ENCODE data around the gene SPIRE1. TPM values are rescaled to one million over a fixed set of nuclear protein-coding genes. Genes with fewer than 3 reads are reported as not detected.
A peak's percentile ranks its signal among the peaks of the same experiment; 100 is the strongest.
"Not testable (repeated sequence)": the region's sequence is repeated elsewhere in the genome, so short reads cannot be mapped to it uniquely, and the experiment has no call there.

SPIRE1 gene
- total RNA-seq, 1 donor from 2014 or later: 43.7 TPM

DNA sequence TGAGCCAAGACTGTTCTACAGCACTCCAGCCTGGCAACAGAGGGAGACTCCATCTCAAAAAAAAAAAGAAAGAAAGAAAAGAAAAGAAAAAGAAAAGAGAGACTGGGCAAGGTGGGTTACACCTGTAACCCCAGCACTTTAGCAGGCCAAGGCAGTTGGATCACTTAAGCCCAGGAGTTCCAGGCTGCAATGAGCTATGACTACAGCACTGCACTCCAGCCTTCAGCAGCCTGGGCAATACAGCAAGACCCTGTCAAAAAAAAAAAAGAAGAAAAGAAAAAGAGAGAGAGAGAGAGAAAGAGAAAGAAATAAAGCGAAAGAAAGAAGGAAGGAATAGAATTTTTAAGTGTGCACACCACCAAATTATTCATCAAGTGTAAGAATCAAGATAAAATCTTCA is 2.9 kb downstream of the SPIRE1 start:
- no peak for DNase-seq (ENCODE audit: missing footprints)
- intact Hi-C loops (cut with DNase I): loop anchor here (5.0 to 10.0 kb wide), 4 partner anchors 58 to 380 kb away; partner anchors contain the start of gene PRELID3A
- no peak for ATAC-seq

GRCh38 chr18:12652861-12653401 is 5.0 kb downstream of the SPIRE1 start:
- DNase-seq (ENCODE audit: missing footprints) (no peak), ATAC-seq (no peak)
- intact Hi-C loops (cut with DNase I): loop anchor here (10.0 kb wide), 1 partner anchor 378 kb away; no protein-coding TSS in a partner anchor

DNA sequence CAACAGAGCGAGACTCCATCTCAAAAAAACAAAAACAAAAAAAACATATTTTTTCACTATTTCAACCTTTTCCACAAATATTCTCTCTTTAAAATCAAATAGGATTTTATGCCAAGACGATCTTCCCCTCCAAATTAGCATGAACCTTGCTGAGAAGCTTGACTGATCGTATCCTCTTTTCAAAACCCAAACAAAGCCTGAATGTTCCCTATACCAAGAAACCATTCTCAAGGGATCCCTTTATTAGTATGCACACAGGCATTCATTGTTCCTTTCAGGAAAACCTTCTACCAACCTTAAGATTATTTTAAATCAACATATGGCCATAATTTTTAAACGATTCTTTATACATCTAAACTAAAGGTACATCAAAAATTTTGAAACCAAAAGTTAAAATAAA is 6.3 kb downstream of the SPIRE1 start:
- no peak for DNase-seq (ENCODE audit: missing footprints)
- intact Hi-C loops (cut with DNase I): loop anchor here (10.0 kb wide), 1 partner anchor 377 kb away; no protein-coding TSS in a partner anchor
- ATAC-seq: no peak

DNA sequence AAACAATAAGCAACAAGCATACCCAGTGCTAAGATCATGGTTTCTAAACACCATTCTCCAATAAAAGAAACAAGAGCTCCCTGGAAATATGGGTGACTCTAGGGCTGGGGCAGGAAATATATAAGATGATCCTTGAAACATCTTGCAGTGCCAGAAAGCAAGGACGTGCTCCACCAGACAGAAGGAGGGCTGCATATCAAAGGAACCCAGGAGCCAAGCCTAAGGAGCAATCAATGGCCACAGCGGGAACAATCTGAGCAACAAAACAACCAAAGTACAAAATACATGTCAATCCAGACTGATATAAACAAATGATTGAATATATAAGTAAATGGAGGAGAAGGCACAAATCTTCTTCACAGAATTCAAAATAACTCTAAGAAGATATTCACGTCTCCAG is 10.1 kb downstream of the SPIRE1 start:
- DNase-seq (ENCODE audit: missing footprints) (no peak), ATAC-seq (no peak)
- intact Hi-C loops (cut with DNase I): no loop called here

DNA sequence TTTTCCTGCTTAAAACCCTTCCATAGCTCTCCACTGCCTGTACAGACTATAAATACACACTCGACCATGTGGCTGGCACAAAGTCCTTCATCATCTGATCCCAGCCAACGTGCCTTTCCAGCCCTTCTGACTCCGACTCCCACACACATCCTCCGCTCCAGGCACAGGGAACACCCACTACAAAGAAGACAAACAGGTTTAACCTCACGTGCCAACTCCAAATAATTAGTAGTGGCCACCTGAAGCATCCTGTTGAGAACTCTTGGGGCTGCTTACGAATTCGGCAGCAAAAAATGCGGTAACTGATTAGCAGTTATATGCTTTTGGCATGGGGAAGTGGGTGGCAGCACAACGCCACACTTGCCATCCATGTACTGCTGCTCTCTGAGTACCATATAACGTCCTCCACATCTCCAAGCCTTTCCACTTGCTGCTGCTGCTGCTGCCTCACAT is 12.1 kb downstream of the SPIRE1 start:
- DNase-seq (ENCODE audit: missing footprints) (no peak), ATAC-seq (peak; percentile 92)
- intact Hi-C loops (cut with DNase I): no loop called here

GRCh38 chr18:12645254-12645653 is 12.7 kb downstream of the SPIRE1 start:
- ATAC-seq (peak; percentile 2), DNase-seq (ENCODE audit: missing footprints) (no peak)
- intact Hi-C loops (cut with DNase I): no loop called here

DNA sequence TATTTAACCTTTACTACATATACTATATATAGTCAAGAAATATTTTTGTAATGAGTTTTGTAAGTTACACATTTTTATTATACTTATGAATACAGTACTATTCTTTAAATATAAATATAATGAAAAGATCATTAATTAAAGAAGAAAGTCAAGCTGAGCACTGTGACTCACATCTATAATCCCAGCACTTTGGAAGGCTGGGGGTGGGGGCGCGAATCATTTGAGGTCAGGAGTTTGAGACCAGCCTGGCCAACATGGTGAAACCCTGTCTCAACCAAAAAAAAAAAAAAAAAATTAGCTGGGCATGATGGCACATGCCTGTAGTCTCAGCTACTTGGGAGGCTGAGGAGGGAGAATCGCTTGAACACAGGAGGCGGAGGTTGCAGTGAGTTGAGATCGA is 14.2 kb downstream of the SPIRE1 start:
- DNase-seq (ENCODE audit: missing footprints); ATAC-seq; intact Hi-C loops (cut with DNase I): not testable (repeated sequence)

- peak; percentile 6 for ATAC-seq
Measured at GRCh38 chr18:12640881-12641200, 17.1 kb downstream of the SPIRE1 start.

DNA sequence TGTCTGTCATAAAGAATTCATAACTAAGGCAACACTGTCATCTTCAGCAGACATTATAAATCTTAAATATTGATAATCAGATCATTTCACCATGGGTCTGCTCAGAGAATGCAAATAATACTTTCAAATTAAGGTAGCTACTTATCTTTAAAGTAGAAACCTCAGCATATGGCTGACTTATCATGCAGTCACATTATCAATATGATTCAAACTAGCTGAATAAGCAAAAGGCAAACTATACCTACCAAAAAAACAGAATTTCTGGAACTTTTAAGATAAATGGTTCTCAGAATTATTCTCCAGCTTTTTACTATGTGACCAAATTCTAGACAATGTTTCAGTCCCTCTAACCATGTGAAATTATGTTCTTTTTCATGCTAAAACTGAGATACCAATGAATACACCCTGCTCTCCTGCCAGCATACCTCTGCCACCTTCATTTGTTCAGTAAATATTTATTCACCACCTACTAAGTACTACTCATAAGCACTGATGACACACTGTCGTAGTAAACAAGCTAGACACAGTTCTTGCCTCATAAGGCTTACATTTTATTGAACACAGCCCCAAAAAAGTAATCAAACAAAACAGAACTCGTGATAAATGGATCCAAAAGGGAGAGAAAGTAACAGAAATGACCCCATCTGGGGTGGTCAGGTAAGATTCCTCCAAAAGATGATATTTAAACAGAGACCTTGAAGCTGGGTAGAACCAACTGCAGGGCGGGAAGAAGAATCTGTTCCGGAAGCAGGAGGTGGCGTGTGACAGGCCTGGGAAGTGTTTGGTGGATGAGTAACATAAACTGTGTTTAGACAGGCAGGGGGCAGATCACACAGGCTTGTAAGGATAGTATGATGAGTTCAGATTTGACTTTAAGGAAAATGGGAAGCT is 17.7 kb downstream of the SPIRE1 start:
- DNase-seq (ENCODE audit: missing footprints) (no peak), ATAC-seq (peak; percentile 62)
- intact Hi-C loops (cut with DNase I): no loop called here

More at GRCh38 chr18:12640881-12641200, 17.1 kb downstream of the SPIRE1 start:
- intact Hi-C loops (cut with DNase I): no loop called here
- no peak for DNase-seq (ENCODE audit: missing footprints)

DNA sequence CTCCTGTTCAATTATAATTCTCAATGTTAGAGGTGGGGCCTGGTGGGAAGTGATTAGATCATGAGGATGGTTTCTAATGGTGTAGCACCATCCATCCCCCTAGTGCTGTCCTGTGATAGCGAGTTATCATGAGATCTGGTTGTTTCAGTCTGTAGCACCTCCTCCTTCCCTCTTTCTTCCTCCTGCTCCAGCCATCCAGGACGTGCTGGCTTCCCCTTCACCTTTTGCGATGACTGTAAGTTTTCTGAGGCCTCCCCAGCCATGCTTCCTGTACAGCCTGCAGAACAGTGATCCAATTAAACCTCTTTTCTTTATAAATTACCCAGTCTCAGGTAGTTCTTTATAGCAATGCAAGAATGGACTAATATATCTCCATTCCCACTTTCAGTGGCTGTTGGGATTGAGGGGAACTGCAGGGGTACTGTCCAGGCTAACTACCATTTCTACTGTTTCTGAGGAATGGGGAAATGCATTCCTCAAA is 19.2 kb downstream of the SPIRE1 start:
- DNase-seq (ENCODE audit: missing footprints): no peak
- intact Hi-C loops (cut with DNase I): no loop called here
- ATAC-seq: no peak

DNA sequence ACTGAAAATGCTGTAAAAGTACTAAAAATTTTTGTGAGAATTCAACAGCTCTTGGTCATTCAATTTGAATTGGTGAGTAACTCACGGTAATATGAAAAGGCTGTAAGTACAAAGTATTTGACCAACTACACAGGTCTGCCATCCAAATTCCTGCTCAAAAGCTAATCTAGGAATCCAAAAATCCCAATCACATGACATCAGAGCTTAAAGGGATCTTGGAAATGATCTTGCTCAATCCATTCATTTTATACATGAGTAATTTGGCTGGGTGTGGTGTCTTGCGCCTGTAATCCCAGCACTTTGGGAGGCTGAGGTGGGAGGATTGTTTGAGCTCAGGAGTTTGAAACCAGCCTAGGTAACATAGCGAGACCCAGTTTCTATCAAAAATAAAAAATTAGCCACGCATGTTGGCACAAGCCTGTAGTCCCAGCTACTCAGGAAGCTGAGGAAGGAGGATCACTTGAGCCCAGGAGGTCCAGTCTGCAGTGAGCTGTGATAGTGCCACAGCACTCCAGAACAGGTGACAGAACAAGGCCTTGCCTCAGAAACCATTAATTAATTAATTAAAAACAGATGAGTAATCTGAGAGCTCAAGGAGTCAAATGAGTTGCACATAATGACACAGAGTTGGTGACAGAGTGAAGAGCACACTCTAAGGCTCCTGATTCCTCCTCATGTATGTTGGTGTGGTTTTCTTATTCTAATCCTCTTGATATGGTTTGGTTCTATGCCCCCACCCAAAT is 19.8 kb downstream of the SPIRE1 start:
- intact Hi-C loops (cut with DNase I): no loop called here
- DNase-seq (ENCODE audit: missing footprints) (no peak), ATAC-seq (no peak)

- DNase-seq (ENCODE audit: missing footprints): no peak
- intact Hi-C loops (cut with DNase I): no loop called here
- no peak for ATAC-seq
Measured at GRCh38 chr18:12637393-12637792, 20.5 kb downstream of the SPIRE1 start.

- intact Hi-C loops (cut with DNase I): no loop called here
- DNase-seq (ENCODE audit: missing footprints) (no peak), ATAC-seq (no peak)
Measured at GRCh38 chr18:12631831-12632477, 26.0 kb downstream of the SPIRE1 start.

- DNase-seq (ENCODE audit: missing footprints) (no peak), ATAC-seq (no peak)
- intact Hi-C loops (cut with DNase I): no loop called here
Measured at GRCh38 chr18:12630136-12630535, 27.8 kb downstream of the SPIRE1 start.

DNA sequence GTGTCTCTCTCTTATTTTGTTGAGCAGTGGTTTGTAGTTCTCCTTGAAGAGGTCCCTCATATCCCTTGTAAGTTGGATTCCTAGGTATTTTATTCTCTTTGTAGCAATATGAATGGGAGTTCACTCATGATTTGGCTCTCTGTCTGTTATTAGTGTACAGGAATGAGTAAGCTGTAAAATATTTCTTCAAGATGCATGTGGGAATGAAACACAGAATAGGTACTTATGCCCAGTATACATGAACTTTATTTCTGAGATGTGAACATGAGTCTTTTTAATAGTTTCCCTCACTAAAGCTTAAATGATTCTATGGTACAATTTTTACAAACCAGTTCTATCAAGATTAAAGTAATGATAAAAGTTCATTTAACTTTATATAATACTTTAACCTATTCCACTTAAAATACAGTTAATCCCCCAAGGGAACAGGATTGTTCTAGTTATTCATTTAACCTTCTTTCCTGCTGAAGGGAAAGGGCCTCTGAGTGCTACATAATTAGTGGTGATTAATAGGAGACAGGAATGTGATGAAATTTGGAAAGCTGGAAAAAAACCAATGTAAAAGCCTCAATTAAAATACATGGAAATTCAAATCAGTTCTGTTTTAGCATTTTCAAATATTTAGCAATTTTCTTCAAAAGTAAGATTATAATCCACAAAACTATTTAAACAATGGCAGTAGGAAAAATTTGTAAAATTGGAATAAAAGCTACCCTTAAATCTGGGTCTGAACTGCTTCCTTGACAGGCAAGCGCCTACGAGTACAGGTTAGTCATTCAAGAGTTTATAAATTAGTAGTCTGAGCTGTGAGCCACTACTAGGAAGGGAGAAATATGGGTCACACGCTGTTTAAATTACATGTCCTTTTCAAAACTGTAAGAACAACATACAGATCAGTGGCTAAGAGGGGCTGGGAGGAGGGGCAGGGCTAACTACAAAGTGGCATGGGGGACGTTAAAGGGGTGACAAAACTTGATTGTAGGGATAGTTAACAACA is 28.9 kb downstream of the SPIRE1 start:
- intact Hi-C loops (cut with DNase I): no loop called here
- no peak for ATAC-seq

DNA sequence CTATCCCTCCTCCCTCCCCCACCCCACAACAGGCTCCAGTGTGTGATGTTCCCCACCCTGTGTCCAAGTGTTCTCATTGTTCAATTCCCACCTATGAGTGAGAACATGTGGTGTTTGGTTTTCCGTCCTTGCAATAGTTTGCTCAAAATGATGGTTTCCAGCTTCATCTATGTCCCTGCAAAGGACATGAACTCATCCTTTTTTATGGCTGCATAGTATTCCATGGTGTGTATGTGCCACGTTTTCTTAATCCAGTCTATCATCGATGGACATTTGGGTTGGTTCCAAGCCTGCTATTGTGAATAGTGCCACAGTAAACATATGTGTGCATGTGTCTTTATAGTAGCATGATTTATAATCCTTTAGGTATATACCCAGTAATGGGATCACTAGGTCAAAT is 30.7 kb downstream of the SPIRE1 start:
- intact Hi-C loops (cut with DNase I); DNase-seq (ENCODE audit: missing footprints); ATAC-seq: not testable (repeated sequence)

More for the DNA sequence above, 28.9 kb downstream of the SPIRE1 start:
- no peak for DNase-seq (ENCODE audit: missing footprints)

GRCh38 chr18:12625241-12625640 is 32.7 kb downstream of the SPIRE1 start:
- intact Hi-C loops (cut with DNase I): no loop called here
- ATAC-seq: no peak
- no peak for DNase-seq (ENCODE audit: missing footprints)
